OCI-LY7 (cell line): ENCODE measurements around the gene FAM98A. TPM values are rescaled to one million over a fixed set of nuclear protein-coding genes. Genes with fewer than 3 reads are reported as not detected.

Source experiments
- BruUV-seq: library from RNA; stranded (reverse); fragments of 400-500 nt; replicated peaks from 2 replicates; lab custom pipeline; 2021; lab: Mats Ljungman, UMichigan
- CTCF ChIA-PET: fragments of 300-600 bp; sonication (Branson Sonifier 250); formaldehyde crosslinking; loops from one replicate; lab custom pipeline; 2022; ENCODE audit warnings: antibody characterized with exemption; ENCODE audit not compliant: unreplicated experiment; lab: Charles Lee
- POLR2A ChIA-PET: fragments of 300-600 bp; sonication (Branson Sonifier 250); formaldehyde crosslinking; loops from one replicate; lab custom pipeline; 2022; ENCODE audit warnings: antibody characterized with exemption; lab: Charles Lee
- DNase-seq: peaks from one replicate; pipeline ENCODE4 v3.0.0-alpha.2; 2015; ENCODE audit warnings: low spot score
- H2AFZ ChIP-seq: fragments of 200-600 bp; sonication (generic), shearing (Covaris generic); 2 replicates; pipeline ENCODE4 v1.6.1; 2014; ENCODE audit warnings: mild to moderate bottlenecking, antibody characterized with exemption, low read length, moderate library complexity
- H3K27ac ChIP-seq: fragments of 200-600 bp; sonication (generic); 2 replicates; pipeline ENCODE4 v1.5.1; 2014; ENCODE audit warnings: mixed run types, low read depth, mild to moderate bottlenecking, moderate library complexity, low read length, inconsistent platforms; ENCODE audit not compliant: poor library complexity, severe bottlenecking
- H3K36me3 ChIP-seq: fragments of 200-600 bp; sonication (generic); 2 replicates; pipeline ENCODE4 v1.6.1; 2014; ENCODE audit warnings: mild to moderate bottlenecking, antibody characterized with exemption, low read length, moderate library complexity, mixed read lengths; ENCODE audit not compliant: insufficient read depth
- H3K4me1 ChIP-seq: fragments of 200-600 bp; sonication (generic); 2 replicates; pipeline ENCODE4 v1.5.1; 2014; ENCODE audit warnings: mild to moderate bottlenecking, low read length; ENCODE audit not compliant: insufficient read depth, poor library complexity, severe bottlenecking
- H3K4me2 ChIP-seq: fragments of 200-600 bp; sonication (generic); 2 replicates; pipeline ENCODE4 v1.6.1; 2014; ENCODE audit warnings: mild to moderate bottlenecking, low read length
- H3K4me3 ChIP-seq: fragments of 200-600 bp; sonication (generic); 2 replicates; pipeline ENCODE4 v1.5.1; 2014; ENCODE audit warnings: mild to moderate bottlenecking, low read depth, low read length; ENCODE audit not compliant: poor library complexity, severe bottlenecking
- H3K79me2 ChIP-seq: fragments of 200-600 bp; sonication (generic); 2 replicates; pipeline ENCODE4 v1.6.1; 2016; ENCODE audit warnings: low read depth, mild to moderate bottlenecking, low read length, moderate library complexity, mixed read lengths; ENCODE audit not compliant: insufficient read depth
- H3K9me2 ChIP-seq: fragments of 200-600 bp; sonication (generic); 2 replicates; pipeline ENCODE4 v1.6.1; 2016; ENCODE audit warnings: mild to moderate bottlenecking, low read length, mixed read lengths; ENCODE audit not compliant: insufficient read depth
- H3K9me3 ChIP-seq: fragments of 200-600 bp; sonication (generic); 2 replicates; pipeline ENCODE4 v1.6.1; 2014; ENCODE audit warnings: mild to moderate bottlenecking, mixed run types, low read length, mixed read lengths
- H4K20me1 ChIP-seq: fragments of 200-600 bp; sonication (generic); 2 replicates; pipeline ENCODE4 v1.6.1; 2014; ENCODE audit warnings: mild to moderate bottlenecking, antibody characterized with exemption, low read length, moderate library complexity, mixed read lengths; ENCODE audit not compliant: insufficient read depth
- CTCF ChIP-seq: fragments of 200-600 bp; sonication (generic); conservative IDR thresholded peaks from 2 replicates; pipeline ENCODE4 v1.5.1; 2014; ENCODE audit warnings: mild to moderate bottlenecking, antibody characterized with exemption, low read length, moderate library complexity, mixed read lengths
- EZH2phosphoT487 ChIP-seq: fragments of 200-600 bp; sonication (generic); IDR thresholded peaks from 2 replicates; pipeline ENCODE4 v1.6.1; 2018; ENCODE audit warnings: low read depth, borderline replicate concordance, mild to moderate bottlenecking, mixed run types, antibody characterized with exemption, low read length, moderate library complexity, mixed read lengths
- intact Hi-C: fragments of 100-400 bp; cut with micrococcal nuclease; formaldehyde crosslinking; loops from one replicate; pipeline ENCODE4 v1.10.0; 2022; ENCODE audit not compliant: unreplicated experiment
- total RNA-seq, 2 experiments: library from RNA; depleted of rRNA in 1 of 2; stranded (reverse); fragments of >200 nt in 1 of 2; shearing (Covaris generic) in 1 of 2; gene quantifications; 2 replicates each; pipeline ENCODE4 v1.2.3, GENCODE V29; 2014 to 2022

The FAM98A gene
- total RNA-seq, 2 experiments from 2014 or later = 35.7 to 55.6 TPM

- intact Hi-C loops = no loop called here
- H4K20me1 ChIP-seq = no peaks in the 10 kb centered on the region; the same call in 1 of the 2 replicates
- no peaks in the 10 kb centered on the region for H3K9me3 ChIP-seq
- no peak for TF ChIP-seq CTCF
- TF ChIP-seq EZH2phosphoT487 = no peak
- ChIA-PET POLR2A (interaction anchor here (0.7 to 1.5 kb wide), 3 partner anchors 20 to 701 kb away, joined by 3 to 4 read pairs (median 3); no protein-coding TSS in a partner anchor), CTCF (no interaction called here)
- H3K4me1 ChIP-seq = peaks cover 3% of the 10 kb centered on the region
- no peak for DNase-seq
- BruUV-seq = no TSS peak
- H3K4me2 ChIP-seq = no peak overlapping the region
- no peak overlapping the region for H2AFZ ChIP-seq
- H3K36me3 ChIP-seq = peaks cover 23% of the 10 kb centered on the region
- H3K27ac ChIP-seq = no peak overlapping the region
- H3K4me3 ChIP-seq = no peak overlapping the region
- H3K79me2 ChIP-seq = no peaks in the 10 kb centered on the region
- no peaks in the 10 kb centered on the region for H3K9me2 ChIP-seq
These were observed 19.9 kb downstream of the FAM98A start for GRCh38 chr2:33579227-33579626.

GRCh38 chr2:33577668-33578067 is 21.4 kb downstream of the FAM98A start:
- TF ChIP-seq CTCF = no peak
- TF ChIP-seq EZH2phosphoT487 = no peak
- no peaks in the 10 kb centered on the region for H3K9me2 ChIP-seq
- no TSS peak for BruUV-seq
- intact Hi-C loops = no loop called here
- H4K20me1 ChIP-seq = no peaks in the 10 kb centered on the region
- no peaks in the 10 kb centered on the region for H3K79me2 ChIP-seq
- no peaks in the 10 kb centered on the region for H3K4me1 ChIP-seq
- no peak overlapping the region for H2AFZ ChIP-seq
- ChIA-PET CTCF (no interaction called here), POLR2A (no interaction called here)
- no peak for DNase-seq
- no peak overlapping the region for H3K4me3 ChIP-seq
- no peak overlapping the region for H3K27ac ChIP-seq
- H3K9me3 ChIP-seq = no peaks in the 10 kb centered on the region
- no peak overlapping the region for H3K4me2 ChIP-seq
- H3K36me3 ChIP-seq = peaks cover 8% of the 10 kb centered on the region; the same call in 1 of the 2 replicates

GRCh38 chr2:33577084-33577483 is 22.0 kb downstream of the FAM98A start:
- Histone ChIP-seq H3K9me2 (no peaks in the 10 kb centered on the region), H4K20me1 (no peaks in the 10 kb centered on the region), H3K4me1 (no peaks in the 10 kb centered on the region), H3K4me2 (no peak overlapping the region), H2AFZ (no peak overlapping the region), H3K36me3 (peaks cover 2% of the 10 kb centered on the region; the same call in 1 of the 2 replicates), H3K9me3 (no peaks in the 10 kb centered on the region), H3K4me3 (no peak overlapping the region), H3K27ac (no peak overlapping the region), H3K79me2 (no peaks in the 10 kb centered on the region)
- intact Hi-C loops = no loop called here
- POLR2A ChIA-PET = interaction anchor here (0.6 to 0.7 kb wide), 3 partner anchors 15 to 291 kb away, joined by 3 to 4 read pairs (median 3); partner anchors contain the start of gene FAM98A
- CTCF ChIA-PET = no interaction called here
- BruUV-seq = no TSS peak
- TF ChIP-seq EZH2phosphoT487 = no peak
- no peak for TF ChIP-seq CTCF
- no peak for DNase-seq
